Gastroesophageal sphincter (tissue), 4 donors: ENCODE data around the gene CCR2. TPM values are rescaled to one million over a fixed set of nuclear protein-coding genes. Genes with fewer than 3 reads are reported as not detected.

Experiments
- ATAC-seq: fragments of 150-250 bp; one replicate; pipeline ENCODE4 v1.9.1; 2016; ENCODE audit warnings: mild to moderate bottlenecking, moderate library complexity
- H3K27ac ChIP-seq, 4 donors: fragments of 200-600 bp; sonication (generic) in 3 of 4; 1 replicate in 3 of 4; 2 replicates in 1 of 4; pipeline ENCODE4 v1.5.1; 2016 to 2019
- H3K27me3 ChIP-seq: fragments of 200-600 bp; sonication (generic); one replicate; pipeline ENCODE4 v1.5.1; 2019
- H3K36me3 ChIP-seq, 2 donors: fragments of 200-600 bp; sonication (generic); one replicate each; pipeline ENCODE4 v1.5.1; 2019; ENCODE audit warnings: control low read depth in 1 of 2
- H3K4me1 ChIP-seq, 3 donors: fragments of 200-600 bp; sonication (generic); 1 replicate in 2 of 3; 2 replicates in 1 of 3; pipeline ENCODE4 v1.5.1; 2016 to 2019; ENCODE audit warnings: control low read depth in 2 of 3
- H3K4me3 ChIP-seq, 2 donors: fragments of 200-600 bp; sonication (generic); one replicate each; pipeline ENCODE4 v1.5.1; 2019; ENCODE audit warnings: mild to moderate bottlenecking in 1 of 2, moderate library complexity in 1 of 2
- H3K9me3 ChIP-seq, 3 donors: fragments of 200-600 bp; sonication (generic); one replicate each; pipeline ENCODE4 v1.5.1; 2017 to 2019; ENCODE audit warnings: control low read depth in 2 of 3
- CTCF ChIP-seq, 4 experiments: fragments of 200-600 bp in 2 of 4; fragments of 450-650 bp in 2 of 4; sonication (generic) in 1 of 4; IDR thresholded peaks; one replicate each; pipeline ENCODE4 v1.5.1; 2017 to 2019; ENCODE audit warnings: antibody characterized with exemption in 4 of 4, mild to moderate bottlenecking in 2 of 4, moderate library complexity in 2 of 4
- EP300 ChIP-seq: sonication (generic); formaldehyde crosslinking; IDR thresholded peaks from one replicate; pipeline ENCODE4 v1.6.1; 2017; ENCODE audit warnings: antibody characterized with exemption, mild to moderate bottlenecking
- POLR2A ChIP-seq, 2 donors: fragments of 450-650 bp; IDR thresholded peaks; one replicate each; pipeline ENCODE4 v1.6.1; 2017; ENCODE audit warnings: antibody characterized with exemption in 2 of 2, mild to moderate bottlenecking in 2 of 2, moderate library complexity in 1 of 2
- POLR2AphosphoS5 ChIP-seq: sonication (generic); formaldehyde crosslinking; IDR thresholded peaks from one replicate; pipeline ENCODE4 v1.6.1; 2017; ENCODE audit warnings: antibody characterized with exemption
- WGBS, 2 donors: methylation state at CpG; one replicate each; pipeline ENCODE4 v1.1.5; 2018; ENCODE audit warnings: low coverage in 1 of 2; 5-methylcytosine and 5-hydroxymethylcytosine counted together
- total RNA-seq, 4 donors: library from RNA; depleted of rRNA; stranded (reverse); fragments of >200 nt; gene quantifications; one replicate each; pipeline ENCODE4 v1.1.0, GENCODE V29; 2016

The CCR2 gene
- total RNA-seq, 4 donors from 2014 or later = 0.77 to 3.9 (median 1.9) TPM

GRCh38 chr3:46398186-46398955, 44.5 kb downstream of the CCR2 start:
- Histone ChIP-seq H3K27me3 (no peaks in the 10 kb centered on the region), H3K4me1 (no peaks in the 10 kb centered on the region), H3K4me3 (no peak overlapping the region), H3K9me3 (no peaks in the 10 kb centered on the region), H3K36me3 (no peaks in the 10 kb centered on the region), H3K27ac (no peak overlapping the region)
- ATAC-seq = no peak
- no peak for TF ChIP-seq POLR2AphosphoS5
- no peak for TF ChIP-seq POLR2A (IDR thresholded peaks at IDR 0.05)
- no peak for TF ChIP-seq EP300
- TF ChIP-seq CTCF (IDR thresholded peaks at IDR 0.05) = no peak
- WGBS, 2 donors = 84 to 87% methylated on average over 3 to 6 of the region's 6 CpGs

GRCh38 chr3:46399098-46399497, 45.2 kb downstream of the CCR2 start:
- Histone ChIP-seq H3K27ac (no peak overlapping the region), H3K4me3 (no peak overlapping the region), H3K27me3 (no peaks in the 10 kb centered on the region), H3K4me1 (no peaks in the 10 kb centered on the region), H3K9me3 (no peaks in the 10 kb centered on the region), H3K36me3 (no peaks in the 10 kb centered on the region)
- 42 to 57% methylated on average over 1 to 2 of the region's 2 CpGs for WGBS, 2 donors
- TF ChIP-seq POLR2AphosphoS5 (no peak), EP300 (no peak), POLR2A (IDR thresholded peaks at IDR 0.05) (no peak), CTCF (IDR thresholded peaks at IDR 0.05) (no peak)
- no peak for ATAC-seq

GRCh38 chr3:46399557-46399956, 45.6 kb downstream of the CCR2 start:
- no peak overlapping the region for H3K27ac ChIP-seq
- 51 to 72% methylated on average over 2 of the region's 2 CpGs for WGBS, 2 donors
- ATAC-seq = no peak

GRCh38 chr3:46400000-46400734, 46.3 kb downstream of the CCR2 start:
- WGBS, 2 donors = 48 to 66% methylated on average over 4 to 8 of the region's 8 CpGs
- ATAC-seq = no peak

More at GRCh38 chr3:46399557-46399956, 45.6 kb downstream of the CCR2 start:
- Histone ChIP-seq H3K36me3 (no peaks in the 10 kb centered on the region), H3K9me3 (no peaks in the 10 kb centered on the region), H3K27me3 (no peaks in the 10 kb centered on the region), H3K4me3 (no peak overlapping the region), H3K4me1 (no peaks in the 10 kb centered on the region)
- TF ChIP-seq CTCF (IDR thresholded peaks at IDR 0.05) (no peak), EP300 (no peak), POLR2AphosphoS5 (no peak), POLR2A (IDR thresholded peaks at IDR 0.05) (no peak)

More at GRCh38 chr3:46400000-46400734, 46.3 kb downstream of the CCR2 start:
- TF ChIP-seq EP300 = no peak
- no peak for TF ChIP-seq POLR2A (IDR thresholded peaks at IDR 0.05)
- no peak for TF ChIP-seq POLR2AphosphoS5
- TF ChIP-seq CTCF (IDR thresholded peaks at IDR 0.05) = no peak
- H3K4me3 ChIP-seq = no peak overlapping the region
- H3K27ac ChIP-seq = no peak overlapping the region
- no peaks in the 10 kb centered on the region for H3K9me3 ChIP-seq
- no peaks in the 10 kb centered on the region for H3K36me3 ChIP-seq
- no peaks in the 10 kb centered on the region for H3K27me3 ChIP-seq
- H3K4me1 ChIP-seq = peaks cover 0 to 5% (median 0%) of the 10 kb centered on the region in 3 donors
